ENCODE measurements around the gene TNFRSF25. TPM values are rescaled to one million over a fixed set of nuclear protein-coding genes. Genes with fewer than 3 reads are reported as not detected.

TNFRSF25 gene
- total RNA-seq, 2 donors from 2014 or later, result 9.5 to 48.2 TPM

DNA sequence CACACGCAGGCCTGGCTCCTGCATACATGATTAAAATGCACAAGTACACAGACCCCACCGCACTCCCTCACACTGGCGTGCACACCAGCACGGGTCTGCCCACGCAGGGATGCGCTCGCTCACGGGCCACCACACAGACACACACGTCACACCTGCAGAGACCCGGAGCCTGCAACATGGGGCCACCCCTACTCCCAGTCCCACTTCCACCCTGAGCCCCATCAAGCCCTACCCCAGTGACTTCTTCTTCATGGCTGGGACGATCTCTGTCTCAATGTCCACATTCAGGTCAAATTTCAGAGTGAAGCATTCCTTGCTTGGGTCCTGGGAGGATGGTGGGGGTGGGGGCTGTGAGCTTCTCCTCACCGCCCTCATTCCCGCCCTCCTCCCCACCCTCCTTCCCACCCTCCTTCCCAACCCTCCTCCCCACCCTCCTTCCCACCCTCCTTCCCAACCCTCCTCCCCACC lies 8.9 kb upstream of the TNFRSF25 start:
- no peak for DNase-seq (ENCODE audit: low spot score)
- Histone ChIP-seq H3K4me3 (no peak overlapping the region), H3K4me1 (ENCODE audit: control insufficient read depth in 1 of 2, low read depth in 2 of 2) (no peaks in the 10 kb centered on the region), H3K27me3 (replicated peaks; ENCODE audit: insufficient read depth) (no peaks in the 10 kb centered on the region), H3K9me3 (no peaks in the 10 kb centered on the region), H3K36me3 (peaks cover 19% of the 10 kb centered on the region), H3K27ac (no peak overlapping the region)
- ATAC-seq (ENCODE audit: insufficient number of reproducible peaks, low FRiP score, low read depth), result no peak
- TF ChIP-seq, protein P1, sequence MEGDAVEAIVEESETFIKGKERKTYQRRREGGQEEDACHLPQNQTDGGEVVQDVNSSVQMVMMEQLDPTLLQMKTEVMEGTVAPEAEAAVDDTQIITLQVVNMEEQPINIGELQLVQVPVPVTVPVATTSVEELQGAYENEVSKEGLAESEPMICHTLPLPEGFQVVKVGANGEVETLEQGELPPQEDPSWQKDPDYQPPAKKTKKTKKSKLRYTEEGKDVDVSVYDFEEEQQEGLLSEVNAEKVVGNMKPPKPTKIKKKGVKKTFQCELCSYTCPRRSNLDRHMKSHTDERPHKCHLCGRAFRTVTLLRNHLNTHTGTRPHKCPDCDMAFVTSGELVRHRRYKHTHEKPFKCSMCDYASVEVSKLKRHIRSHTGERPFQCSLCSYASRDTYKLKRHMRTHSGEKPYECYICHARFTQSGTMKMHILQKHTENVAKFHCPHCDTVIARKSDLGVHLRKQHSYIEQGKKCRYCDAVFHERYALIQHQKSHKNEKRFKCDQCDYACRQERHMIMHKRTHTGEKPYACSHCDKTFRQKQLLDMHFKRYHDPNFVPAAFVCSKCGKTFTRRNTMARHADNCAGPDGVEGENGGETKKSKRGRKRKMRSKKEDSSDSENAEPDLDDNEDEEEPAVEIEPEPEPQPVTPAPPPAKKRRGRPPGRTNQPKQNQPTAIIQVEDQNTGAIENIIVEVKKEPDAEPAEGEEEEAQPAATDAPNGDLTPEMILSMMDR (IDR thresholded peaks at IDR 0.05), result no peak

DNA sequence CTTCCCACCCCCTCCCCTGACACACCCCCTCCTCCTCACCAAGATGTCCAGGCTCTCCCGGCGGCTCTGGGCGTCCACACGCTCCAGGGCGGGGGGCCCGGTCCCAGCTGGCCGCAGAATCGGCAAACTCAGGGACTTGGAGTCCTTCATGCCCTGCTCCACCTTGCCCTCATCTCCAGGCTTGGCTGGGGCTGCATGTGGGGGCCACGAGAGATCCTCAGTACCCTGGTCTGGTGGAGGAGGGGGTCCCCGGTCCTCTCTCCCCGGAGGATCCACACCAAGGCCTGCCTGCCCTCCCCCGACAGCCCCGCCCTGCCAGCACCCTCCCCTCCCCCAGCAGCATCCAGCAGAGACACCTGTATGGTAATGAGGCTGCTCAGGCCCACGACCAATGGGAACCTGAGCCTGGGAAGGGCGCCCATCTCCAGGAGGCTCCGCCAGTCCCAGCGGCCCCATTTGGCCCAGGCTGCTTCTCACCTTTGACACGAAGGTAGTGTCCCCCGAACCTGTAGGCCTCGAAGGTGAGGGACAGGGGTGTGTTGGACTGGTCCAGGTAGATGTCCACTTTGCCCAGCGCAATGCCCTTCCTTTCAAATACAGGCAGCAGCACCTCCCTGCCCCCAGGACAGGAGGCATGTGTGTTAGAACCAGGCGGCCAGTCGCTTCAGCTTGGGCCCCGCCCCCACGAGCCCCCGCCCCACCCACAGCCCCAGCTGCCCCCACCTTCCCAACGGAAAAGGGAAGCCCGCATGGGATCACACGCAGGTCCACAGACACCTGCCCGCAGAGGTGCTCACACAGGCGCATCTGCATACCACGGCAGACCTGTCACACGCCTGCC lies 8.2 kb upstream of the TNFRSF25 start:
- DNase-seq (ENCODE audit: low spot score) (no peak), ATAC-seq (ENCODE audit: insufficient number of reproducible peaks, low FRiP score, low read depth) (no peak)
- H3K27ac ChIP-seq, result no peak overlapping the region
- H3K9me3 ChIP-seq, result no peaks in the 10 kb centered on the region
- no peaks in the 10 kb centered on the region for H3K4me1 ChIP-seq (ENCODE audit: control insufficient read depth in 1 of 2, low read depth in 2 of 2)
- TF ChIP-seq, protein P1 (IDR thresholded peaks at IDR 0.05), result no peak
- peaks cover 23% of the 10 kb centered on the region for H3K36me3 ChIP-seq
- H3K4me3 ChIP-seq, result no peak overlapping the region
- no peaks in the 10 kb centered on the region for H3K27me3 ChIP-seq (replicated peaks; ENCODE audit: insufficient read depth)

DNA sequence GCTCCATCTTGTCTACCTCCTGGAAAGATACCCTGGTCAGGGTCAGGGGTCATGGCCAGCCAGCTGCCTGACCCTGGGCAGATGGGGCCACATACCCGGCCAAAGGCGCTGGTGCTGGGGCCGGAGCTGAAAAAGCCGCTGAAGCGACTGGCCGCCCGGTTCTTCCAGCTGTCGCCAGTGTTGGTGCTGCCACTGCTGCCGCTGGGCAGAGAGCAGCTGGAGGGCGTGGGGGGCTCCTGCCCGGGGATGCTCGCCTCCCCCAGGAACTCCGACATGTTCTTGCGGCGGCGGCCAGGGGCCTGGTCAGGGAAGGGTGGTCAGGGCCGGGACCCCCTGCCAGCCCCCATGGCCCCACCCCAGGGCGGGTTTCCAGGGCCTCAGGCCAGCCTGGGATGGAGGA lies 7.2 kb upstream of the TNFRSF25 start:
- DNase-seq (ENCODE audit: low spot score) (no peak), ATAC-seq (ENCODE audit: insufficient number of reproducible peaks, low FRiP score, low read depth) (no peak)
- TF ChIP-seq, protein P1 (IDR thresholded peaks at IDR 0.05), result no peak
- Histone ChIP-seq H3K4me3 (no peak overlapping the region), H3K36me3 (peaks cover 30% of the 10 kb centered on the region), H3K9me3 (no peaks in the 10 kb centered on the region), H3K4me1 (ENCODE audit: control insufficient read depth in 1 of 2, low read depth in 2 of 2) (no peaks in the 10 kb centered on the region), H3K27ac (no peak overlapping the region), H3K27me3 (replicated peaks; ENCODE audit: insufficient read depth) (no peaks in the 10 kb centered on the region)

DNA sequence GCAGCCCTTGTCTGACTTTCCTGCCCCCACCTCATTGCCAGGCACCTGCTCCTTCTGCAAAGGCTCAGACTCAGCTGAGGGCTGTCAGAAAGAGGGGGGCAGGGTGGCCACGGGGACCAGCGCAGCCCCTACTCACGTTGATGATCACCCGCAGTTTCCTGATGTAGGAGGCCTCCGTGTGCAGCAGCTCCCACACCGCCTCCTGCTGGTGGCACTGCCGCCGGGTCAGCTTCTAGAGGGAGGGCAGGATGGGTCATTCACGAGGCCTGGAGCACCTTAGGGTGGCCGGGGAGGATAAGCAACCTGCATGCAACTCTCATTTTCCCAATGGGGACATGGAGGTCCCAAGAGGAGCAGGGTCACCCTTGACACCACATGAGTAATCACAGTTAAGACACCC lies 6.4 kb upstream of the TNFRSF25 start:
- no peak for ATAC-seq (ENCODE audit: insufficient number of reproducible peaks, low FRiP score, low read depth)
- Histone ChIP-seq H3K27me3 (replicated peaks; ENCODE audit: insufficient read depth) (no peaks in the 10 kb centered on the region), H3K9me3 (no peaks in the 10 kb centered on the region), H3K27ac (no peak overlapping the region), H3K4me3 (no peak overlapping the region), H3K4me1 (ENCODE audit: control insufficient read depth in 1 of 2, low read depth in 2 of 2) (no peaks in the 10 kb centered on the region), H3K36me3 (peaks cover 30% of the 10 kb centered on the region)
- TF ChIP-seq, protein P1 (IDR thresholded peaks at IDR 0.05), result no peak
- DNase-seq (ENCODE audit: low spot score), result no peak

DNA sequence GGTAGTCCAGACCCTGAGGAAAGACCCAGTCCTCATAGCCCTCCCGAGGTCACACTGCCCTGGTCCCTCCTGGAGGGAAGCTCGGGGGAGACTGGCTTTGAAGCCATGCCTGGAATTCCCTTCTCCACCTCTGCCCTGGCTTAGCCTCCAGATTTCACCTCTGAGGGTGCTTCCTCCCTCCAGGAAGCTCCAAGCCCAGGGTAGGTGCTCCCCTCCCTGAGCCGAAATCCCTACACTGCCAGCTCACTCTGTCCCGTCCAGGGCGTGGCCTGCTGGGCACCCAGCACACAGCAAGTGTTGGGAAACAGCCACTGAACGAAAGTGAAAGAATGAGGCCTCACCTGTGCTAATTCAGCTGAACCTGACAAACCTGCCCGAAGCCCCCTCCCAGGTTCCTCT lies 6.0 kb upstream of the TNFRSF25 start:
- Histone ChIP-seq H3K27me3 (replicated peaks; ENCODE audit: insufficient read depth) (no peaks in the 10 kb centered on the region), H3K9me3 (no peaks in the 10 kb centered on the region), H3K27ac (no peak overlapping the region), H3K4me3 (no peak overlapping the region), H3K4me1 (ENCODE audit: control insufficient read depth in 1 of 2, low read depth in 2 of 2) (no peaks in the 10 kb centered on the region), H3K36me3 (peaks cover 30% of the 10 kb centered on the region)
- no peak for ATAC-seq (ENCODE audit: insufficient number of reproducible peaks, low FRiP score, low read depth)
- no peak for DNase-seq (ENCODE audit: low spot score)
- TF ChIP-seq, protein P1 (IDR thresholded peaks at IDR 0.05), result no peak
